NCI-H2081 treated with DMSO at 0.1 percent for 48 hours (cell line): ENCODE measurements around the gene ADAM21.
"Not testable (repeated sequence)": the region's sequence is repeated elsewhere in the genome, so short reads cannot be mapped to it uniquely, and the experiment has no call there.

ENCODE experiments used
- DNase-seq: peaks from one replicate; lab custom pipeline; 2025; lab: John Stamatoyannopoulos, UW

ADAM21 gene

DNA sequence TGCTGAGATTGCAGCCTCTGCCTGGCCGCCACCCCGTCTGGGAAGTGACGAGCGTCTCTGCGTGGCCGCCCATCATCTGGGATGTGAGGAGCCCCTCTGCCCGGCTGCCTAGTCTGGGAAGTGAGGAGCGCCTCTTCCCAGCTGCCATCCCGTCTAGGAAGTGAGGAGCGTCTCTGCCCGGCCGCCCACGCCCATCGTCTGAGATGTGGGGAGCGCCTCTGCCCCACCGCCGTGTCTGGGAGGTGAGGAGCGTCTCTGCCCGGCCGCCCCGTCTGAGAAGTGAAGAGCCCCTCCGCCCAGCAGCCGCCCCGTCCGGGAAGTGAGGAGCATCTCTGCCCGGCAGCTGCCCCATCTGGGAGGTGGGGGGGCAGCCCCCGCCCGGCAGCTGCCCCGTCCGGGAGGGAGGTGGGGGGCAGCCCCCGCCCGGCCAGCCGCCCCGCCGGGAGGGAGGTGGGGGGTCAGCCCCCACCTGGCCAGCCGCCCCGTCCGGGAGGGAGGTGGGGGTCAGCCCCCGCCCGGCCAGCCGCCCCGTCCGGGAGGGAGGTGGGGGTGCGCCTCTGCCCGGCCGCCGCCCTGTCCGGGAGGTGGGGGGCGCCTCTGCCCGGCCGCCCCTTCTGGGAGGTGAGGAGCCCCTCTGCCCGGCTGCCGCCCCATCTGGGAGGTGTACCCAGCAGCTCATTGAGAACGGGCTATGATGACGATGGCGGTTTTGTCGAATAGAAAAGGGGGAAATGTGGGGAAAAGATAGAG, 25.6 kb downstream of the ADAM21 start:
- not testable (repeated sequence) for DNase-seq

DNA sequence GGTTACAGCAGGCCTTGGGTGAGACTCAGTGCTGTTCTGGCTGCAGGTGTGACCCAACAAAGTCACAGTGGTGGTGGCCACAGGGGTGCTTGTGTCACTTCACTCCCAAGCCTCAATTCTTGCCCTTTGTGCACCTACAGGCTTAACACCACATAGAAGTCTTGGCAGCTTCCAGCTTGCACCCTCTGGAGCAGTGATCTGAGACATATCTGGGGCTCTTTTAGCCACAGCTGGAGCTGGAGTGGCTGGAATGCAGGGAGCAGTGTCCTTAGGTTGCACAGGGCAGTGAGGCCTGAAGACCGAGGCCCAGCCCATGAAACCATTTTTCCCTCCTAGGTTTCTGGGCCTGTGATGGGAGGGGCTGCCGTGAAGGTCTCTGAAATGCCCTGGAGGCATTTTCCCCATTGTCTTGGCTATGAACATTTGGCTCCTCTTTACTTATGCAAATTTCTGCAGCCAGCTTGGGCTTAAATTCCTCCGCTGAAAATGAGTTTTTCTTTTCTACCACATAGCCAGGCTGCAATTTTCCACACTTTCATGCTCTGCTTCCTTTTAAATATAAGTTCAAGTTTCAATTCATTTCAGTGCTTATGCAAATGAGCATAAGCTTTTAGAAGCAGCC, 37.7 kb downstream of the ADAM21 start:
- no peak for DNase-seq

DNA sequence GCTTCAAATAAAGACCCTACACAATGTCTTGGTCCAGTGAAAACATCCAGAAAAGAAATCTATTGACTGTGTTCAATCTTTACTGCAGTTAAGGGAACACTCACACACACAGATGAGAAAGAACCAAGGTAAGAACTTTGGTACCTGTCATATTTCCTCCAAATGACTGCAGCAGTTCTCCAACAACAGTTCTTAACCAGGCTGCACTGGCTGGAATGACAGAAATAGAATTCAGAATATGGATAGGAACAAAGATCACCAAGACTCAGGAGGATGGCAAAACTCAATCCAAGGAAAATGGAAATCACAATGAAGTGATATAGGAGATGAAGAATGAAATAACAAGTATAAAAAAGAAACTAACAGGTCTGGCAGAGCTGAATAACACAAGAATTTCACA, 46.2 kb downstream of the ADAM21 start:
- DNase-seq, result no peak
